GM19099 (cell line): Measurements from ENCODE around the gene PCDHAC1.

ENCODE experiments used
- POLR2A ChIP-seq: IDR thresholded peaks from 3 replicates; pipeline ENCODE4 v1.6.1; 2011; ENCODE audit warnings: low read depth; ENCODE audit not compliant: insufficient read length; ENCODE audit errors: extremely low read depth

The PCDHAC1 gene

GRCh38 chr5:140925806-140926442 is at the start of gene PCDHAC1:
Gene PCDHAC1 (plus strand): TSS chr5:140926299. CDS start chr5:140926893, 594 bp downstream.
- no peak for TF ChIP-seq POLR2A

- no peak for TF ChIP-seq POLR2A
These were observed 48.9 kb upstream of the PCDHAC1 start for GRCh38 chr5:140877262-140877581.

GRCh38 chr5:140881889-140882590 is 44.1 kb upstream of the PCDHAC1 start, which contains the start of gene PCDHA13:
Gene PCDHA13 (plus strand): TSS chr5:140882124. CDS start chr5:140882269, 145 bp downstream.
- no peak for TF ChIP-seq POLR2A

- no peak for TF ChIP-seq POLR2A
These were observed 43.6 kb upstream of the PCDHAC1 start for GRCh38 chr5:140882591-140882899.

- TF ChIP-seq POLR2A: no peak
These were observed 42.7 kb upstream of the PCDHAC1 start for GRCh38 chr5:140883373-140883772.

- no peak for TF ChIP-seq POLR2A
These were observed 42.0 kb upstream of the PCDHAC1 start for GRCh38 chr5:140883927-140884697.

- TF ChIP-seq POLR2A: no peak
These were observed 9.8 kb upstream of the PCDHAC1 start for GRCh38 chr5:140916325-140916724.

GRCh38 chr5:140923601-140924000 is 2.5 kb upstream of the PCDHAC1 start:
- TF ChIP-seq POLR2A: no peak

GRCh38 chr5:140926443-140927227 is 536 bp downstream of the PCDHAC1 start:
- no peak for TF ChIP-seq POLR2A

GRCh38 chr5:140927228-140927573 is 1.1 kb downstream of the PCDHAC1 start:
- no peak for TF ChIP-seq POLR2A

- no peak for TF ChIP-seq POLR2A
These were observed 9.0 kb downstream of the PCDHAC1 start for GRCh38 chr5:140934964-140935606.

- no peak for TF ChIP-seq POLR2A
These were observed 20.5 kb downstream of the PCDHAC1 start for GRCh38 chr5:140946578-140946977.

- no peak for TF ChIP-seq POLR2A
These were observed 25.5 kb downstream of the PCDHAC1 start for GRCh38 chr5:140951636-140952035.

GRCh38 chr5:140953234-140953633 is 27.1 kb downstream of the PCDHAC1 start:
- no peak for TF ChIP-seq POLR2A

- no peak for TF ChIP-seq POLR2A
These were observed 36.1 kb downstream of the PCDHAC1 start for GRCh38 chr5:140962190-140962589.
